Measurements from ENCODE around the gene SCN3B. TPM values are rescaled to one million over a fixed set of nuclear protein-coding genes. Genes with fewer than 3 reads are reported as not detected.

Gene SCN3B
- total and polyA plus RNA-seq, 8 donors: 0.15 to 2.2 (median 0.38) TPM; not detected in 3

- H3K4me1 ChIP-seq: no peaks in the 10 kb centered on the region
- TF ChIP-seq POLR2AphosphoS5 (IDR thresholded peaks at IDR 0.05) (no peak), CTCF (IDR thresholded peaks at IDR 0.05) (no peak), POLR2A (IDR thresholded peaks at IDR 0.05) (no peak), EP300 (IDR thresholded peaks at IDR 0.05) (no peak)
- DNase-seq: no peak
- no peaks in the 10 kb centered on the region for H3K9me3 ChIP-seq
- intact Hi-C loops (cut with DNase I; ENCODE audit: low total_unique reads): no loop called here
- H3K27ac ChIP-seq: no peak overlapping the region
- no peak overlapping the region for H3K4me3 ChIP-seq
- peaks cover 0 to 5% (median 0%) of the 10 kb centered on the region in 3 donors for H3K27me3 ChIP-seq
- H3K36me3 ChIP-seq: no peaks in the 10 kb centered on the region
- 66 to 74% (median 71%) methylated on average over 2 of the region's 2 CpGs for WGBS, 5 donors
These were observed 23.1 kb upstream of the SCN3B start for GRCh38 chr11:123677510-123677909.

GRCh38 chr11:123674297-123674696 is 19.9 kb upstream of the SCN3B start:
- no peak for TF ChIP-seq POLR2A (IDR thresholded peaks at IDR 0.05)
- TF ChIP-seq EP300 (IDR thresholded peaks at IDR 0.05): no peak
- no peak for TF ChIP-seq POLR2AphosphoS5 (IDR thresholded peaks at IDR 0.05)
- TF ChIP-seq CTCF (IDR thresholded peaks at IDR 0.05): no peak
- Histone ChIP-seq H3K4me3 (no peak overlapping the region), H3K27ac (no peak overlapping the region), H3K4me1 (no peaks in the 10 kb centered on the region), H3K9me3 (no peaks in the 10 kb centered on the region), H3K27me3 (no peaks in the 10 kb centered on the region), H3K36me3 (no peaks in the 10 kb centered on the region)
- DNase-seq: no peak
- WGBS, 5 donors: 49 to 92% (median 50%) methylated on average over 2 of the region's 2 CpGs
- intact Hi-C loops (cut with DNase I; ENCODE audit: low total_unique reads): no loop called here

GRCh38 chr11:123672568-123672967 is 18.1 kb upstream of the SCN3B start:
- Histone ChIP-seq H3K4me1 (no peaks in the 10 kb centered on the region), H3K27me3 (no peaks in the 10 kb centered on the region), H3K4me3 (no peak overlapping the region), H3K9me3 (no peaks in the 10 kb centered on the region), H3K36me3 (no peaks in the 10 kb centered on the region), H3K27ac (no peak overlapping the region)
- TF ChIP-seq POLR2A (IDR thresholded peaks at IDR 0.05) (no peak), EP300 (IDR thresholded peaks at IDR 0.05) (no peak), CTCF (IDR thresholded peaks at IDR 0.05) (no peak)
- 85 to 92% (median 89%) methylated on average over 5 of the region's 5 CpGs for WGBS, 5 donors
- intact Hi-C loops (cut with DNase I; ENCODE audit: low total_unique reads): no loop called here
- DNase-seq: no peak

- WGBS, 5 donors: 63 to 77% (median 74%) methylated on average over 9 of the region's 9 CpGs
- intact Hi-C loops (cut with DNase I; ENCODE audit: low total_unique reads): no loop called here
- TF ChIP-seq POLR2AphosphoS5 (IDR thresholded peaks at IDR 0.05) (no peak), CTCF (IDR thresholded peaks at IDR 0.05) (no peak), EP300 (IDR thresholded peaks at IDR 0.05) (no peak), POLR2A (IDR thresholded peaks at IDR 0.05) (no peak)
- Histone ChIP-seq H3K4me1 (no peaks in the 10 kb centered on the region), H3K9me3 (no peaks in the 10 kb centered on the region), H3K27ac (no peak overlapping the region), H3K36me3 (no peaks in the 10 kb centered on the region), H3K4me3 (no peak overlapping the region), H3K27me3 (no peaks in the 10 kb centered on the region)
- no peak for DNase-seq
These were observed 17.1 kb upstream of the SCN3B start for GRCh38 chr11:123671534-123671933.

All from stomach (tissue), 9 donors.